Skeletal muscle tissue (tissue), 4 donors: ENCODE results near the gene PTPRG. TPM values are rescaled to one million over a fixed set of nuclear protein-coding genes. Genes with fewer than 3 reads are reported as not detected.

ENCODE experiments used
- H3K27ac ChIP-seq: one replicate; pipeline ENCODE4 v1.7.0; 2013; ENCODE audit warnings: mild to moderate bottlenecking, low read depth, low read length, inconsistent platforms
- H3K27me3 ChIP-seq, 3 donors: one replicate each; pipeline ENCODE4 v1.7.0; 2013; ENCODE audit warnings: low read length in 3 of 3; ENCODE audit not compliant: control insufficient read depth in 3 of 3, insufficient read depth in 3 of 3
- H3K36me3 ChIP-seq, 3 donors: one replicate each; pipeline ENCODE4 v1.7.0; 2013; ENCODE audit warnings: low read length in 3 of 3; ENCODE audit not compliant: control insufficient read depth in 3 of 3, insufficient read depth in 3 of 3
- H3K4me1 ChIP-seq, 3 donors: one replicate each; pipeline ENCODE4 v1.7.0; 2013; ENCODE audit warnings: low read length in 3 of 3, mild to moderate bottlenecking in 3 of 3; ENCODE audit not compliant: control insufficient read depth in 3 of 3, insufficient read depth in 3 of 3
- H3K4me3 ChIP-seq, 3 donors: one replicate each; pipeline ENCODE4 v1.7.0; 2013; ENCODE audit warnings: low read length in 3 of 3
- H3K9ac ChIP-seq, 3 donors: one replicate each; pipeline ENCODE4 v1.7.0; 2013; ENCODE audit warnings: low read length in 3 of 3, mild to moderate bottlenecking in 3 of 3, moderate library complexity in 2 of 3, low read depth in 1 of 3
- H3K9me3 ChIP-seq, 3 donors: one replicate each; pipeline ENCODE4 v1.7.0; 2013; ENCODE audit warnings: low read length in 3 of 3; ENCODE audit not compliant: control insufficient read depth in 3 of 3
- total RNA-seq: library from RNA; depleted of rRNA; stranded (reverse); fragments of >200 nt; gene quantifications from one replicate; pipeline ENCODE4 v1.2.3, GENCODE V29; 2014
- donor health status: Osteomylitis.

The PTPRG gene
- total RNA-seq, 1 donor from 2014 or later = 48.5 TPM

GRCh38 chr3:61876797-61877196, 315.4 kb downstream of the PTPRG start:
- Histone ChIP-seq H3K4me1 (peaks cover 4 to 10% (median 8%) of the 10 kb centered on the region in 3 donors), H3K27ac (no peak overlapping the region), H3K36me3 (no peaks in the 10 kb centered on the region), H3K9ac (no peak overlapping the region), H3K9me3 (no peaks in the 10 kb centered on the region), H3K27me3 (no peaks in the 10 kb centered on the region), H3K4me3 (no peak overlapping the region)

GRCh38 chr3:61877359-61878138, 316.2 kb downstream of the PTPRG start:
- no peak overlapping the region for H3K27ac ChIP-seq
- peaks cover 4 to 8% (median 5%) of the 10 kb centered on the region in 3 donors for H3K4me1 ChIP-seq
- no peaks in the 10 kb centered on the region for H3K36me3 ChIP-seq

GRCh38 chr3:61882253-61882652, 320.9 kb downstream of the PTPRG start:
- Histone ChIP-seq H3K36me3 (no peaks in the 10 kb centered on the region), H3K4me3 (no peak overlapping the region), H3K27ac (no peak overlapping the region), H3K9me3 (no peaks in the 10 kb centered on the region), H3K9ac (no peak overlapping the region), H3K4me1 (peaks cover 0 to 5% (median 4%) of the 10 kb centered on the region in 3 donors), H3K27me3 (no peaks in the 10 kb centered on the region)

More at GRCh38 chr3:61877359-61878138, 316.2 kb downstream of the PTPRG start:
- Histone ChIP-seq H3K4me3 (no peak overlapping the region), H3K9ac (no peak overlapping the region), H3K27me3 (no peaks in the 10 kb centered on the region), H3K9me3 (no peaks in the 10 kb centered on the region)

- H3K9ac ChIP-seq = no peak overlapping the region
- H3K36me3 ChIP-seq = no peaks in the 10 kb centered on the region
- no peak overlapping the region for H3K4me3 ChIP-seq
- no peaks in the 10 kb centered on the region for H3K9me3 ChIP-seq
- no peaks in the 10 kb centered on the region for H3K27me3 ChIP-seq
- peaks cover 0 to 4% (median 0%) of the 10 kb centered on the region in 3 donors for H3K4me1 ChIP-seq
- H3K27ac ChIP-seq = no peak overlapping the region
Observed at GRCh38 chr3:61884794-61885193, 323.4 kb downstream of the PTPRG start.

- no peaks in the 10 kb centered on the region for H3K27me3 ChIP-seq
- H3K27ac ChIP-seq = no peak overlapping the region
- H3K4me3 ChIP-seq = no peak overlapping the region
- peaks cover 0 to 4% (median 0%) of the 10 kb centered on the region in 3 donors for H3K4me1 ChIP-seq
- H3K9ac ChIP-seq = no peak overlapping the region
- no peaks in the 10 kb centered on the region for H3K9me3 ChIP-seq
- no peaks in the 10 kb centered on the region for H3K36me3 ChIP-seq
Observed at GRCh38 chr3:61885414-61885813, 324.0 kb downstream of the PTPRG start.

- Histone ChIP-seq H3K27me3 (no peaks in the 10 kb centered on the region), H3K4me3 (no peak overlapping the region), H3K4me1 (peaks cover 0 to 4% (median 2%) of the 10 kb centered on the region in 3 donors), H3K36me3 (no peaks in the 10 kb centered on the region), H3K9ac (no peak overlapping the region), H3K9me3 (no peaks in the 10 kb centered on the region), H3K27ac (no peak overlapping the region)
Observed at GRCh38 chr3:61887206-61887605, 325.8 kb downstream of the PTPRG start.

GRCh38 chr3:61889259-61889658, 327.9 kb downstream of the PTPRG start:
- no peaks in the 10 kb centered on the region for H3K9me3 ChIP-seq
- H3K4me3 ChIP-seq = no peak overlapping the region
- H3K27me3 ChIP-seq = no peaks in the 10 kb centered on the region
- H3K27ac ChIP-seq = no peak overlapping the region
- H3K9ac ChIP-seq = no peak overlapping the region
- no peaks in the 10 kb centered on the region for H3K36me3 ChIP-seq
- H3K4me1 ChIP-seq = peaks cover 0 to 2% (median 0%) of the 10 kb centered on the region in 3 donors

GRCh38 chr3:61890167-61890566, 328.8 kb downstream of the PTPRG start:
- Histone ChIP-seq H3K27me3 (no peaks in the 10 kb centered on the region), H3K4me3 (no peak overlapping the region), H3K36me3 (no peaks in the 10 kb centered on the region), H3K9ac (no peak overlapping the region), H3K9me3 (no peaks in the 10 kb centered on the region), H3K4me1 (peaks cover 0 to 4% (median 4%) of the 10 kb centered on the region in 3 donors), H3K27ac (no peak overlapping the region)

- Histone ChIP-seq H3K9ac (no peak overlapping the region), H3K4me3 (no peak overlapping the region), H3K36me3 (no peaks in the 10 kb centered on the region), H3K9me3 (no peaks in the 10 kb centered on the region), H3K27ac (no peak overlapping the region), H3K4me1 (peaks cover 0 to 6% (median 5%) of the 10 kb centered on the region in 3 donors), H3K27me3 (no peaks in the 10 kb centered on the region)
Observed at GRCh38 chr3:61890586-61890985, 329.2 kb downstream of the PTPRG start.

- H3K27ac ChIP-seq = no peak overlapping the region
- H3K4me3 ChIP-seq = no peak overlapping the region
- H3K4me1 ChIP-seq = peaks cover 0 to 6% (median 5%) of the 10 kb centered on the region in 3 donors
- H3K9ac ChIP-seq = no peak overlapping the region
- no peaks in the 10 kb centered on the region for H3K27me3 ChIP-seq
- no peaks in the 10 kb centered on the region for H3K9me3 ChIP-seq
- no peaks in the 10 kb centered on the region for H3K36me3 ChIP-seq
Observed at GRCh38 chr3:61892891-61893290, 331.5 kb downstream of the PTPRG start.
